Measurements from ENCODE around the gene RASGRP3.

Gene RASGRP3

DNA sequence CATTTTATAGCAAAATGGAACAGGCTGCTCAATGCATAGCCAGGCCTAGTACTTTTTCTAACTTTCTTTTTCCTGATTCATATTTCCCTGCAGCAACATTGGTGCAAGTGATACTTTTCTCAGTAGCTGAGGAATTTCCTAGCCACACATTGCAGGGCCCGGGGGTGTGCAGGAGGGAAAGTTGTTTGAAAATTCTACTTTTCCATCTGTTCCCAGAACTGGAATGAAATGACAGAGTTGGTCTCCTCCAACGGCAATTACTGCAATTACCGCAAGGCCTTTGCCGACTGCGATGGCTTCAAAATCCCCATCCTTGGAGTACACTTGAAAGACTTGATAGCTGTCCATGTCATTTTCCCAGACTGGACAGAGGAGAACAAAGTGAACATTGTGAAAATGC, 50.5 kb downstream of the RASGRP3 start:
- DNase-seq: no peak

DNA sequence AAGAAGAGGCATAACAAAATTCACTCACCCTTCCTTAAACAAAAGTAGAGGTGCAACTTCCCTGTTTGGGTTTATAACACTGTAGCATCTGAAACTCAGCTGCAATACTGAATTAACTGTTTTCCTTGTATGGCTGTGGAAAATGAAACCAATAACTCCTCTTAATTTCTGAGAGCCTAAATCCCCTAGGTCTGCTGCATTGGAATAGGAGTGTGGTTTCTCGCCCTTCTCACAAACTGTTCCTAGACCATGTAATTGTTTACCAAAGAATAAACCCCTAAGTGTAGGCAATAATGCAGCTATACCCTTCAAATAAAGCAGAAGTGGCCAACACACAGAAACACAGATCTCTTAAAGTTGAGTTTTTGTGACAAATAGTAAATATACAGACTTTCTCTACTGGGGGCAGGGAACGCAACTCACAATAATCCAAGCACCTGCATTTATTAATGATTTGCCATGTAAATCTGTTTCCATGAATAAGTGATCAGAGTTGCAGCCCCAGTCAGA, 52.0 kb downstream of the RASGRP3 start:
- no peak for DNase-seq

DNA sequence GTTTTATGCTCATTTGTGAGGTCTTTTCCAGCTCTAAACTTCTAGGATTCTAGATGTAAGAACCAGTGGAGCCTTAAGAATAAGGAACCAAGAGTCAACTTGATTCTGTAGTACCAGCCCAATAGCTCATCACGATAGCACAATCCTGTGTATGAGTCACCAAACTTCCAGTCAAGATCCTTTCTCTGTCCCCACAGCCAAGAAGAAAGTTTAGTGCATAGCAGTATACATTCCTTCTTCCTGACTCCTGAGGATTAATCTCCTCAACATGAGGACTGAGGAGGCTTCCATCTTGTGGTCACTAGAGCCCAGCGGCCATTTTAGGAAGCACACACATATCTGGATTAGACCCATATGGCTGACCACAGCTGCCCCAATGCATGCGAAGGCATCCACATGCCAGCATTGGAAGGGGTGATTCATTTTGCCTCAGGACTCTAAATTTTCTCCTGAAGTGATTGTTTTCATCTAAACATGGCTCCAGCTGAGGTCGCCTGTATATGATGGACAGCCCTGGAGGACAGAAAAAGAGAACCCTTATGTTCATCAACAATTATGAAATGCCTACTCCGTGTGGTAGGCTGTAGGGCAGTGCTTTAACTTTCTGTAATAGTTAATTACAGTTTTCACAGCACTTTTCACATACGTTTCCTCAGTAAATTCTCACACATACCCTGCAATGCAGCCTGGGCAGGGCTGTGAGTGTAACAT, 53.5 kb downstream of the RASGRP3 start:
- no peak for DNase-seq

DNA sequence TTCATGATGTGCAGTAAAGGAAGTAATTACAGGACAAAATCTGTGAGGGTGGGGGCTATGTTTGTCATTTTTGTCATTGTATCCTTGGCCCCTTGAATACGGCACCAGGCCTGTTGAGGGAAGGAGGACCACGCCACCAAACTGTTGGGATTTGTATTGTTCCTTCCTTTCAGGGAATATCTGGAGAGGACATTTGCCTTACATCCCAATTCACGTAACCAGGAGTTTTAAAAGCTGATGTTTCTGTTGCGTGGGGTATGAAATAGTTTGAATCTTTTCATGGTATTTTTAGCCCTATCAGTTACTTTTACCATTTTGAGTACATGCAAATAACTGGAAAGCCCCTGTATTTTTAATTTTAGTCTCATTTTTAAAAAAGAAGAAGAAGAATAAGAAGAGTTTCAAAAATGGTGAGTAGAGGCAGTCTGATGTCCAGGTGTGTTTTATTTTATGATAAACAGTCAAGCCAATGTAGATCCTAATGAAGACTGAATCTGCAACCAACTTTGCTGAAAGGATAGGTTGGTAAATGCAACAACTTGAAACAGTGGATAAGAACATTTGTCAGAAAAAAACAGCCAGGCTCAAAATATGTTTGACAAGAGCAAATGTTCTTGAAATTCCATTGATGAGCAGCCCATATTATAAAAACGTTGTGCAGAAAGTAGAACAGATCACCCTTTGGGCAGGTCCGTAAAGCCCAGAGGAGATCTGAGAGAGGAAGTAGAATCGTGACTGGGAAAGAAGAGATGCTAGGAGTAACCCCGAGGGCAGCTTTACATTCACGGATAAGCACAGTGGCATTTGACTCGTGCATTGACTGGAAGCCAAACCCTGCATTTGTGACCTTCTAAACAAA, 54.5 kb downstream of the RASGRP3 start:
- no peak for DNase-seq

DNA sequence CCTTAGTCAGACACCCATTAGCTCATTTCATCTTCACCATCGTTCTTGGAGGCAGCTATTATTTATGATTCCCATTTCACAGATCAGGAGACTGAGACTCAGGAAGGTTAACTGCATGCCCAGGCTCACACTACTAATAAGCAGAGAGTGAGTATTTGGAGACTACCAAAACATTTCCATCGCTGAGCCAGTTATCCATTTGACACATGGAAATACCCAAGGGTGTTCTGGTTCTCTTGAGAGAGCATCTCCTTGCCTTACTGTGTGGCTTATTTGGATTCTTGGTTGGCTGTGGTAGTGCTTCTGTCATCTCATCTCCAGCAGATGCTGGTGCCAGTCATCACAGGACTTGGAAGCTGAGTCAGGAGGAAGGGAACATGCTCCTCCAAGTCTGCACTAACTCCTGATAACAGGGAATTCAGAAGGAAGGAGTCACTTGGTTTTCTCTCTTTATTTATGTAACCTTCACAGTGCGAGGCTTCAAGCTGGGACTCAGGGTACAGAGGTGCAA, 55.2 kb downstream of the RASGRP3 start:
- no peak for DNase-seq

DNA sequence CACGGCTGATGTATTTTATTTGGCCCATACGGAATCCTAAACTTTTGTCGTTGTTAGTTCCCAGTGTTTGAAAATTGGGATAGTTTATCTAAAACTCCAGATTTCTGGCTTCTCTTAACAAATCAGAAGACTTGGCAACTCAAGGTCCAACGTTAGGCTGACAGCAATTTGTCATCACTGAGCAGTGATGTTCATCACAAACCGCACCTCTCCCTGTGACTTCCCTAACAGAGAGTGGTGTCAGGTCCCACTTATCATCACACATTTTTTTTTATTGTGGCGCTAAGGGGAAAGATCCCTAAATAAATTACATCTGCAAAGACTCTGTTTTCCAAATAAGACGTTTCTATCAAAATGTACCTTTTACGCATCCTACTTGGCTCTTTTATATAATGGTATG, 55.7 kb downstream of the RASGRP3 start:
- DNase-seq: no peak

DNA sequence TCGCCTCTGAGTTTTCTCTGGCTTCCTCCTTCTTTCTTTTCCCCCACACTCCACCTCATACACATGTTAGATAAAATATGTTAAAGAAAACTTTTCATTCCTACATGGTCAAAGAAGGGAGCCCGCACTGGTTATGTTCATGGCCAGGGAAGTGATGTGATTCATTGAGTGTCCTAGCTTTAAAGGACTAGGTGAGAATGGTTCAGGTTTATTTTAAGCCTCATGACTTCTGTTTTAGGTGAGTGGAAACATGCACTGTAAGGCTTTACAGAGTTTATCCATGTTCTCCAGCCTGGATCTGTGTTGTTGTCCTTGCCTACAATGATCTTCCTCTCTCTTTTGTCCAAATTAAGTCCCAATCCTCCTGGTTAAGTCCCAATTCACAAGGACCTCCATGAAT, 56.5 kb downstream of the RASGRP3 start:
- no peak for DNase-seq

DNA sequence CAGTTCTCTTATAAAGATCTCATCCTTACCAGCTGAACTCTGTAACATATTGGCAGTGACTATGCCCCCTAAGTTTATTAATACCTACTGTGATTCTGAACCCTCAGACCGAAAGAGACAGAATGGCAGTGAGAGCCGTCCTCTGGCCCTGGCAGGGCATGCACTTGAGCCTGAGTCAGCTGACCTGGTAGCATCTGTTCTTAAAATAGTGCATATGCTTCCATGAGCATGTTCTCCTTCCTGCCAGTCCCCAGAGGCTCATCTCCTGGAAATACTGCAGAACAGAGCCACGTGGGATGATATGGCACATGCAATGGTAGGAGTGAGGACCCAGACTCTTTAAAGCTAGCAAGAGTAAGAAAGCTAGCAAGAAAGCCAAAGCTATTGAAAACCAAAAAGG, 59.0 kb downstream of the RASGRP3 start:
- DNase-seq: no peak

DNA sequence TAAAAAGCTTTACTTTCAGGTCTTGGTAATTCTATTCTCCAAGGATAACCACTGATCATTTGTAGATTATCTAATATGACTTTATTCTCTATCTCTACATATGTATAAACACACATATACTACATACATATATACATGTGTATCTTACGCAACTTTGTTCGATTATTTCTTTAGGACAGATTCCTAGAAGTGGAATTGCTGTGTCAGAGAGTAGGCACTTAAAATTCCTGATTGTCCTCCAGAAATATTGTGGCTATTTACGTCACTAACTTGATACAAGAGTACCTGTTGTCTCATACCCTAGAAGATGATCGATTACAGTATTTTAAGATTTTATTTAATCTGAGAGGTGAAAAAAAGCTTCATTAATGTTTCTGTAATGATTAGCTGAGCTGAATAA, 64.8 kb downstream of the RASGRP3 start:
- no peak for DNase-seq

DNA sequence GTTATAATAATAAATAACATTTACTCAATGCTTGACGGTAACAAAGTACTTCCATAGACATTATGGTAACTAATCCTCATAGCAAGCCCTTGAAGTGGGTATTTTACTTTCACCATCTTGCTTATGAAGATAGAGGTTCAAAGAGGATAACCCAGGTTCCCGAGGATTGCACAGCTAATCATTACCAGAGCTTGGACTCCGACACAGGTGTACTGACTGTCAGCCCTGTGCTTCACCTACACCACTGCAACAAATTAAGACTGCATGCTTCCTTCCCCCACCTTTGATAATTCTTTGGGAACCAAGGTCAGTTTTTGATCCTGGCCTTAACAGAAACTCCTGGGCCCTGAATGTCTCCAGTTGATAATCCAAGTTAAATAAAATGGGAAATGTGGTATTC, 73.8 kb downstream of the RASGRP3 start:
- no peak for DNase-seq

DNA sequence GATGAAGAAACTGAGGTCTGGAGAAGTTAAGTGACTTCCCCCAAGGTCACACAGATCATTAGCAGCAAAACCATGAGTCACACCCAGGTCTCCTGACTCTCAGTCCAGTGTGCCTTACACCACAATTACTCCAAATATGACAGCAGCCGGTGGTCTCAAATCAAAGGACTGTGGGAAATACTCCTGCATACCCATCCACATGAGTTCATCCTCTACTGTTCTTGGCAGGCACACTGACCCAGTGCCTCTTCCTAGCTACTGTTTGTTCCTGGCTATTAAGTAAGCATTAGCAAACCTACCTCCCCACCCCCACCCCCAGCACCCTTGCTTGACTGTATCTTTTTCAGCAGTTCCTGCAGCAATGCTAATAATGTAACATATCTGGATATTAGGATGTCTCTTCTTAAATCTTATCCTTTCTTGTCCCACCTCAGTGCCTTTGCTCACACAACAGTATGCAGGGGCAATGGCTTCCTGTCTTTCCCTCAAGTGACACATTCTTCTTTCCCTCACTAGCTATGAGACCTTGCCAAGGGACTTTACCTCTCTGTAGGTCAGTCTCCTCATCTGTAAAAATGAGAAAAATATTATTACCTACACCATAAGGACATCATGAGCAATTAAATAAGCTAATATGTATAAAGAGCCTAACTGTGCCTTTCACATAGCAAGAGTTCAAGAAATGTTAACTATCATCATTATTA, 76.5 kb downstream of the RASGRP3 start:
- no peak for DNase-seq

DNA sequence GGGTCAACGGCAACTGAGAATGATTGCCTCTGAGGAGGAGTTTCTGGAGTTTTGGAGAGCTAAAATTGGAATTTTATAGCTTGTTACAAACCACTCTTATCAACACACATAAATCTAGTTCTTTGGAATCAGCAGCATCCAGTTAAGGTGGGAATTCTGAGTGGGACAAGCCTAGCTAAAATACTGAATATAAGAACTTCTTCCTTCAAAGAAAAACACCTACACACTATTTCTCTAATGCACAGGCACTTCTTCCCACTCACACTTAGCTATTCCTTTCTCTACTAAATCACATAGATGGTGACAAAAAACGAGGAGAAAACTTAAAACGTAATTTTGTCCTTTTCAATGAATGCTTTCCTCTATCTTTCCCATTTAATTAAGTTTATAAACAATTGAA, 79.2 kb downstream of the RASGRP3 start:
- no peak for DNase-seq

DNA sequence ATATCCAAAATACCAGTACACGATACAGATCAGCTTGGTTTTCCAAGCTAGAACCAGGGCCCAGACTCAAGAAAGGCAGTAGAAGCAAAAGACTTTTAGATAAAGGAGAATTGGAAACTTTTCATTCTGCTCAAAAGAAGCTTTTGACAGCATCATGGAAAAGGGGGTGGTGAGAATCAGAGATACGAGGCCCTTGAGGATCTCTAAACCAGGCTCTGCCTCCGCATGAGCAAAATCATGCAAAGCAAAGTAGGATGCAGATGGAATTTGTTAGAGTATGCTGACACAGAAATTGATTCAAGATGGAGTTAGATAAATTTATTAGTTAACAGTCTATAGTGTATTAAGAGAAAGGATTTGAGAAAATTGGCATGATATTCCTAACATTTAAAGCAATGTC, 82.9 kb downstream of the RASGRP3 start:
- no peak for DNase-seq

DNA sequence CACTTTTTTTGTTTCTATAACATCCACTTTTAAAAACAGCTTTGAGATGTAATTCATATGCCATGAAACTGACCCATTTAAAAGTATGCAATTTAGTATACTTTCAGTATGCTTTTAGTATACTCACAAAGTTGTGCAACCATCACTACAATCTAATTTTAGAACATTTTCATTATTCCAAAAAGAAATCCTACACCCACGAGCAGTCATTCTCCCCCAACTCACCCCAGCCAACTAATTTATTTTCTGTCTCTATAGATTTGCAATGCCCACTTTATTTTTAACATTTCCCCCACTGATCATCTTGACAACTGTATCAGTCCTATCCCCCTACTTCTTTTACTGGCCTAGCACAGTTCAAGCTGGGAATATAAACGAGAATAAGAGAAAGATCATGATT, 83.6 kb downstream of the RASGRP3 start:
- no peak for DNase-seq

DNA sequence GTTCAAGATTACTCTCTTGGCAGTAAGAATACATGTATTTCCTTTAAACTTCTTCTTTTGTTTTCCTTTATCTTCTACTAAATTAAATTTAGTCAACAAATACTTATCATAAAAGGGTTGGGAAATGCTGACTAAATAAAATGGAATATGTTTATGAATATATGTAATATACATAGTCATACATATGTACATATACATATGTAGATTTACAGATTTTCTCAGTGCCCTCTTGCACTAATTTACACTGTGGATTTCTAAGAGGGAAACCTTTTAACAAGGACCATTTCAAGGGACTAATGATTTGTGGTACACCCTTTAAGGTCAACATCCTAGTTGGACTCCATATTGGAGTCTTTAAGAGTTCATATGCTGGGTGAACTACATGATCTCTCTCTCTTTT, 85.4 kb downstream of the RASGRP3 start:
- DNase-seq: no peak

DNA sequence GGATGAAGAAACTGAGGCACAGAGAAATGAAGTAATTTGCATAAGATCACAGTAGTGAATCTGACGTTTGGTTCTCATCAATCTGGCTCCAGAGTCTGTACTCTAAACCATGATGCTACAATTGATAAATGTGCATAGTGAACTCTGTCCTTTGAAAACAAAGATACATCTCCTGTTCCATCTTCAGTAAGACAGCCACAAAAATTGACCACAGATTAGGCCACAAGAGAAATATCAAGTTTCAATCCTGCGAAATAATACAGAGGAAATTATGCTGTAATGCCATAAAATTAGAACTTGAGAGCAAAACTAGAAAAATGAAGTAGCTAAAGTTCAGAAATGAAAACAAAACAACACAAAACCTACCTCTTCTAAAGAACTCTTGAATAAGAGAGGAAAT, 94.2 kb downstream of the RASGRP3 start:
- no peak for DNase-seq

DNA sequence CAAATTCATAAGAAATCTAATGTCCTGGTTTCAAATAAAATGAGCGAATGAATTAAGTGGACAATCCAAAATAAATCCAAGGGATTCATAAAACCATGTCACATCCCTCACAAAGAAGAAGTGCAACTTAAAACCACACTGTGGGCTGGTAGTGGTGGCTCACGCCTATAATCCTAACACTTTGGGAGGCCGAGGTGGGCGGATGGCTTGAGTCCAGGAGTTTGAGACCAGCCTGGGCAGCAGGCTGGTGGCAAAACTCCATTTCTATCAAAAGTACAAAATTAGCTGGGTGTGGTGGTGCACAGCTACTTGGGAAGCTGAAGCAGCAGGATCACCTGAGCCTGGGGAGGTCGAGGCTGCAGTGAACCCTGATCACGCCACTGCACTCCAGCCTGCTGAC, 97.2 kb downstream of the RASGRP3 start:
- DNase-seq: no peak

DNA sequence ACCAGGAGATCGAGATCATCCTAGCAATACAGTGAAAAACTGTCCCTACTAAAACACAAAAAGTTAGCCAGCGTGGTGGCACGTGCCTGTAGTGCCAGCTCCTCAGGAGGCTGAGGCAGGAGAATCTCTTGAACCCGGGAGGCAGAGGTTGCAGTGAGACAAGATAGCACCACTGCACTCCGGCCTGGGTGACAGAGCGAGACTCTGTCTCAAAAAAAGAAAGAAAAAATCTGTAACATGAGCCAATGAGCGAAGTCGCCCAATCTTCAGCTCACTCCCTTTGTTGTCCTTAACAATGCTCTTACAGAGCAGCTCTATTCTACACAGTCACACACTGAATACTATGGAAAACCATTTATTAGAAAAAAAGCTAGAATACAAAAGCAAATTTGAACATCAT, 100.6 kb downstream of the RASGRP3 start:
- DNase-seq: no peak

DNA sequence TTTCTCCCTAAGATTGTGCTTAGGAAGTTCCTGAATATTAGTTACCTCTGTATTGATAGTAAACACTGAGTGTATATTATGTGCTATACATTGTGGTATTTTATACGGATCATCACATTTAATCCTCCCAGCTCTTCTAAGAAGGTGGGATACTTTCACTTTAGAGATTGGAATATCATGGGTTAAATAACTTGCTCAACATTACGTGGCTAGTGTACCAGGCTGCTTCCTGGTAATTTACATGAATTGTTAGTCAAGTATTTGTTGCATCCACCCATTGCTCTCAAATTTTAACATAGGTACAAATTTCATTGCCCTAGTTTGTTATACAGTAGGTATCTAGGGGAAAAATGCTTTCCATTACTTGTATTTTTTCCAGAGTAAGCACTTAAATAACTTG, 101.2 kb downstream of the RASGRP3 start:
- DNase-seq: no peak

DNA sequence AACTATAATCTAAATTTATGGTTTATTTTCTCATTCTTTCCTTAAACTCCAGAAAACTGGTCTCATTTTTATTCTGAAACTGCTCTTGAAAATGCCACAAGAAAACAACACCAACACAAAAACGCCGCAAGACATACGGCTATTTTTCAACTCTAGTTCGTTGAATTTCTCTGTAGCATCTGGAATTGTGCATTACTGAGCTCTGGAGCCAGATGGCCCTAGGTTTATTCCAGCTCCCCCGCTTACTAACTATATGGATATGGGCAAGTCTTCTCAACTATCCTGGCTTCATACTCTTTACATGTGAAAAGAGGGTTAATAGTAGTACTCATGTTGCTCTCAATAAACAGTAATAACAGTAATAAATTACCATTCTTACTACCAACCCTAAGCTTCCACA, 102.8 kb downstream of the RASGRP3 start:
- no peak for DNase-seq

DNA sequence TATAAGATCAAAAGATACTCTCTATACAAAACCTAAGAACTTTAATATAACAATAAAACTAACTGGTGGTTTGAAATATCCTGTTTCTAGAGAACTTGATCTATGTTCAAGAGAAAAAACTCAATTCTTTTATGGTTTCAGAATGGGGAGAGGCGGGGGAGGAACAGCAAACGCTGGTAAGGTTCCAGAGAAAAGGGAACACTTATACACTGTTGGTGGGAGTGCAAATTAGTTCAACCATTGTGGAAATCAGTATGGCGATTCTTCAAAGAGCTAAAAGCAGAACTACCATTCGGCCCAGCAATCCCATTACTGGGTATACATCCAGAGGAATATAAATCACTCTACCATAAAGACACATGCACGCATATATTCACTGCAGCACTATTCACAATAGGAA, 105.4 kb downstream of the RASGRP3 start:
- no peak for DNase-seq

DNA sequence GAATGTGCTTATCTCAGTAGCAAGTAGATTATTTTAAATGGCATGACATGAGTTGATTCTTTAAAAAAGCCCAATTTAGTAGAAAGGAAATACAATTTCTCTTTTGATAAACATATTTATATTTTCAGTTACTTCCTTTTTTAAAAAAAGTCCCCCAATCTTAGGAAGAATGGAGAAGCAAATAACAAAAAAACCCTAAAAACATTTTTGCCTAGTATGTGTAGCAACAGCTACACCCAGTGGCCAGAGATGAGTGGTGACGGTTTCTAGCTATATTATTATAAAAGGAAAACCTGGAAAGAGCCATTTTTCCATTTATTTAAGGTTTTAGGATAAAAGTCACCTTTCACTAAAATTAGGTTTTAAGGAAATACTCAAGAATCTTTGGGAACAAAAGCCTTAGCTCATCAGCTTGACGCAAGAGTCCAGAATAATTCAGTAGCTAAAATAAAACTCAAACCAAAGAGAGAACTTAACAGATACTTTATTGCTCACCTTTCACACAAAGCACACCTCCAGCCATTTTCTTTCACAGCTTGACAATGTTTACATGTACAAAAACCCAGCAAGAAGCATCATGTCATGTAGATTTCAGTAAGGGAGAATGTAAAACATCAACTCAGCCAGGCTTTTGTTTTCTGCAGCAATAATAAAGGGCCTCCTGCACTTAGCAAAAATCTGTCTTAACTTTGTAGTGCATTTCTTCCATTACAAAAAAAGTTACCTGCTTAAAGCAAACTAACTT, 106.9 kb downstream of the RASGRP3 start:
- DNase-seq: no peak

DNA sequence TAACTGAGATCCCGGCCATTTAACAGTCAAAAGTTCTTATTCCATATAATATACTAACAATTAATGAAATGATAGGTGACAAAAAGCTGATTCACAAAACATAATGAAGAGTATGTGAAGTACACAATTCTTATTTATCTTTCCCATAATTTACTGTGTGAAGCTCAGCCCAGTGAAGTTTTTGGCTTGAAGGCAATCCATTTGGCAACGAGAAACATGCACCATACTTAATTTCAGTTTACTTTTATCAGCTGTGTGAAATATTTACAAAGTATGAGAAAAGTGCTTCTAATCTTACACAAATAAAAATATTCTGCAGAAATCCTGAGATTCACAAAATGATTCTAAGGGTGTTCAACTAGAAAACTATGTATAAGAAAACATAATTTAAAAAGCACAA, 110.3 kb downstream of the RASGRP3 start:
- DNase-seq: no peak
